Sigmoid colon (tissue), 4 donors: ENCODE results near the gene DZANK1.

Experiments
- CTCF ChIP-seq, 4 experiments: fragments of 450-650 bp in 3 of 4; fragments of 200-600 bp in 1 of 4; IDR thresholded peaks; one replicate each; pipeline ENCODE4 v1.5.1; 2016 to 2019; ENCODE audit warnings: antibody characterized with exemption in 4 of 4, mild to moderate bottlenecking in 3 of 4, moderate library complexity in 2 of 4
- EP300 ChIP-seq, 4 donors: sonication (generic); formaldehyde crosslinking; IDR thresholded peaks; one replicate each; pipeline ENCODE4 v1.6.1; 2017; ENCODE audit warnings: antibody characterized with exemption in 4 of 4
- POLR2A ChIP-seq, 2 donors: fragments of 450-650 bp; IDR thresholded peaks; one replicate each; pipeline ENCODE4 v1.6.1; 2016; ENCODE audit warnings: antibody characterized with exemption in 2 of 2, mild to moderate bottlenecking in 2 of 2, moderate library complexity in 2 of 2
- POLR2AphosphoS5 ChIP-seq, 4 donors: sonication (generic); formaldehyde crosslinking; IDR thresholded peaks; one replicate each; pipeline ENCODE4 v1.6.1; 2017; ENCODE audit warnings: antibody characterized with exemption in 4 of 4

GRCh38 chr20:18390201-18390600 is 76.6 kb downstream of the DZANK1 start:
- no peak for TF ChIP-seq CTCF (IDR thresholded peaks at IDR 0.05)
- no peak for TF ChIP-seq EP300 (IDR thresholded peaks at IDR 0.05)
- no peak for TF ChIP-seq POLR2AphosphoS5 (IDR thresholded peaks at IDR 0.05)
- TF ChIP-seq POLR2A (IDR thresholded peaks at IDR 0.05) = no peak
